Measurements from ENCODE around the gene APOL4.

The APOL4 gene

DNA sequence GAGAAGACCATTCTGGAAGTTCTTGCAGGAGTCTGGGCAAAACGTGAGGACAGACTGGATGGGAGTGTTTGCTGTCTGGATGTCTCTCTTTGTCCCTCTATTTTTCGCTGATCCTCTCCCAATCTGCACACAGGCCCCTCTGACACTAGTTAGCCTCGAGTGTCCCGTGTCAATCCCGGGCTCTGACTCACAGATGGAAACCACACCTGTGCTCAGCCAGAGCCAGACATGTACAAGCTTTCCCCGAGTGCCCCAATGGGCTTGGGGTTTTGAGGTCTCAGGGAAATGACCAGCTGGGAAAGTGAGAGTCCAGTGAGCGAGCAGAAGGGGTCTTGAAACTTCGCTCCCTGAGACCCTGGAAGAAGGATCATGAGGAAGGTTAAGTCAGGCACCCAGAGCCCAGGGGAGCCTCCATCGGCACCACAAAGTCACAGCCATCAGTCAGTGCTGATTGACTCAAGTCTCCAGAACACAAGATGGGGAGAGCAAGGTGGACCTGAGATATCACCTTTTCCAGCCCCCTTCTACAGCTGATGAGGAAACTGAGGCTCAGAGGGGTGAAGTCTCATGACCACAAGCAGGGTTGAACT is 23.8 kb upstream of the APOL4 start:
- in situ Hi-C loops (cut with MboI; ENCODE audit: low pct_unique_long_range_greater_than_20kb, low sequenced_read_pairs, unreplicated experiment): no loop called here
- no peak for DNase-seq (ENCODE audit: low spot score)
- TF ChIP-seq, protein P1, sequence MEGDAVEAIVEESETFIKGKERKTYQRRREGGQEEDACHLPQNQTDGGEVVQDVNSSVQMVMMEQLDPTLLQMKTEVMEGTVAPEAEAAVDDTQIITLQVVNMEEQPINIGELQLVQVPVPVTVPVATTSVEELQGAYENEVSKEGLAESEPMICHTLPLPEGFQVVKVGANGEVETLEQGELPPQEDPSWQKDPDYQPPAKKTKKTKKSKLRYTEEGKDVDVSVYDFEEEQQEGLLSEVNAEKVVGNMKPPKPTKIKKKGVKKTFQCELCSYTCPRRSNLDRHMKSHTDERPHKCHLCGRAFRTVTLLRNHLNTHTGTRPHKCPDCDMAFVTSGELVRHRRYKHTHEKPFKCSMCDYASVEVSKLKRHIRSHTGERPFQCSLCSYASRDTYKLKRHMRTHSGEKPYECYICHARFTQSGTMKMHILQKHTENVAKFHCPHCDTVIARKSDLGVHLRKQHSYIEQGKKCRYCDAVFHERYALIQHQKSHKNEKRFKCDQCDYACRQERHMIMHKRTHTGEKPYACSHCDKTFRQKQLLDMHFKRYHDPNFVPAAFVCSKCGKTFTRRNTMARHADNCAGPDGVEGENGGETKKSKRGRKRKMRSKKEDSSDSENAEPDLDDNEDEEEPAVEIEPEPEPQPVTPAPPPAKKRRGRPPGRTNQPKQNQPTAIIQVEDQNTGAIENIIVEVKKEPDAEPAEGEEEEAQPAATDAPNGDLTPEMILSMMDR (IDR thresholded peaks at IDR 0.05; ENCODE audit: extremely low read depth, insufficient read depth, missing control alignments): no peak

DNA sequence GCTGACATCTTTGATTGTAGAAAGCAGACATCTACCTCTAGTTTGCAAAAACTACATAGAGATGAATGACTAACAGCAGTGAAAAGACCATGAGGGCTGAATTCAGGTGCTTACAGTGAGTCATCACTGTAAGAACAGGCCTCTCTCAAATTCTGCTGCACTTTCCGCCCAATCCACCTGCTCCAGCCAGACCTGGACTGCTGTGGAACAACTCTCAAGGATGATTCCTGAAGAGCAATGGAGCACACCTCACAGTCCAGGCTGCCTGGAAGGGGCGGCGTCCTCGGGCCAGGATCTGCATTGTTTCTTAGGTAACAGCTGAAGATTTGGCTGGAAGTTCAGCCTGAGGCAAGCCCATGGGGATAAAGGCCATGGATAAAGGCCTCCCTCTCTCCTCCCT is 22.6 kb upstream of the APOL4 start:
- no peak for DNase-seq (ENCODE audit: low spot score)
- in situ Hi-C loops (cut with MboI; ENCODE audit: low pct_unique_long_range_greater_than_20kb, low sequenced_read_pairs, unreplicated experiment): no loop called here
- TF ChIP-seq, protein P1 (IDR thresholded peaks at IDR 0.05; ENCODE audit: extremely low read depth, insufficient read depth, missing control alignments): no peak

DNA sequence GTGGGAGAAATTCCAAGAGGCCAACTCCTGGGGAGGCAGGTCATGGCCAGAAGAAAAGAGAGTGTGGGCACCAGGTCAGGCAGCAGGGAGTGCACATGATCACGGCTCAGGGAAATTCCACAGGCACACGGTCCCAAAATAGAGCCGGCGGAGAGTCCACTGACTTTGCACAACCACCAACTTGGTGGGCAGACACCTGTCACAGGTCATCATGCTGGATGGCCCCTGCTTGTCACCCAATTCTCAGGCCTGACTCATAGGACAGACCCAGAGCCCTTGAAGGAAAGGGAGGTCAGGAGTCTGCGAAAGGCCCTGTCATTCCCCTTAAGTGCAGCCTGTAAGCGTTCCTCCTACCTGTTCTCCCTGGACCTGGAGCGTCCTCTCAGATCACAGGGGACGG is 21.9 kb upstream of the APOL4 start:
- in situ Hi-C loops (cut with MboI; ENCODE audit: low pct_unique_long_range_greater_than_20kb, low sequenced_read_pairs, unreplicated experiment): no loop called here
- DNase-seq (ENCODE audit: low spot score): no peak
- TF ChIP-seq, protein P1 (IDR thresholded peaks at IDR 0.05; ENCODE audit: extremely low read depth, insufficient read depth, missing control alignments): no peak

DNA sequence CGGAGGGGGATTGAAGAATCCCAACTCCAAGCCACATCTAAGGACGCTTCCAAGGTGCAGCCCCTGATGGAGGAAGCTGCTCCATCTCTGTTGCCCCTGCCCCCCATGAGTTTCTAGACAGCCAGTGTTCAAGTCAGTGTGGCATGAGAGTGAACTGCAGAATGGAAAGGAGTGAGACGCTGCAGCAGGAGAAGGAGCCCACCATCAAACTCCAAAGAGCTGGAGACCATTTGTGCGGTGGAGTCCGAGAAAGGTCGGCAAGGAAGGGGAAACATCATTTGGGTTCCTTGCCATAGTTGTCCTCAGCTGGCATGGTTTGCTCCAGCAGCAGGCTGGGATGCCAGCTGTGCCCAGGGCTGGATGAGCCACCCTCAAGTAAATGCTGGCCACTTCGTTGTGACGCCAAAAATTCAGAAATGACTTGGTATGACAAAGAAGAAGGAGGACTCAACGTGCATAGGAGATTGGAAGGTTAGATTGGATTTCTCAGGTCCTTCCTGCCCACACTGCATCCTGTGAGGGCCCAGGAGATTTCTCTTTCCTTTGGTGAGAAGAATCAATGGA is 21.4 kb upstream of the APOL4 start:
- in situ Hi-C loops (cut with MboI; ENCODE audit: low pct_unique_long_range_greater_than_20kb, low sequenced_read_pairs, unreplicated experiment): no loop called here
- TF ChIP-seq, protein P1 (IDR thresholded peaks at IDR 0.05; ENCODE audit: extremely low read depth, insufficient read depth, missing control alignments): no peak
- DNase-seq (ENCODE audit: low spot score): no peak

DNA sequence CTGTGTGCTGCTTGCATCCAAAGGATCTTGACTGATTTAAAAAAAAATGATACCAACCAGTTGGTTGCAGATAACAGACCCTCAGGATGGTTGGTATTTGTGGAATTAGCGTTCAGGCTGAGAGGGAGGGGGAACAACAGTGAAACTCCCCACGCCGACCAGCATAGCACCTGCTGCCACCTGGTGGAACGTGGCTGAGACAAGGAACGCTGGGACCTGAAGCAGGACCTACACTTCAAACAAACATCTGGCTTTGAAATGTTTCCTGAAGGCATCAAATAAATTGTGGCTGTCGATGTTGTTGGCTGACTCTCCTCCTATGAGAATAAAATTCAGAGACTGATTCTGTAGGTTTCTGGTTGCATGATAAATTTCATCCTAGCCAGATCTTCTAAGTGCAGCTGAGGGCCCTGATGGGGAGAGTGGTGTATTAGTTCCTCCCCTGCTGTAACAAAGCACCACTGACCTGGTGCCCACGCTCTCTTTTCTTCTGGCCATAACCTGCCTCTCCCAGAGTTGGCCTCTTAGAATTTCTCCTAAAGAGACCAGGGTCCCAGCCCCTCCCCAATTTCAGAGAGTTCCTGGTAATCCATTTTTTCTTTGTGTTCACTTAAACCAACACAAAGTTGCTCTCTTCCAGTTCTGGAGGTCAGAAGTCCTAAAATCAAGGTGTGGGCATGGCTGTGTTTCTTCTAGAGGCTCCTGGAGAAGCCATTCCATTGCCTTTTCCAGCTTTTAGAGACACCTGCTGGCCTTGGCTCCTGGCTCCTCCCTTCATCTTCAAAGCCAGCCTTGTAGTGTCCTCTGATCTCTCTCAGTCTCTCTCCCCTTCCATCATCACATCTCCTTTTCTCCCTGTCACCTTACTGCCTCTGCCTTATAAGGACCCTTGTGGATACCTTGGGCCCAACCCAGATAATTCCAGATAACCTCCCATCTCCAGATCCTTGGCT is 20.5 kb upstream of the APOL4 start:
- DNase-seq (ENCODE audit: low spot score): peak; percentile 44
- in situ Hi-C loops (cut with MboI; ENCODE audit: low pct_unique_long_range_greater_than_20kb, low sequenced_read_pairs, unreplicated experiment): no loop called here
- TF ChIP-seq, protein P1 (IDR thresholded peaks at IDR 0.05; ENCODE audit: extremely low read depth, insufficient read depth, missing control alignments): peak; percentile 80

DNA sequence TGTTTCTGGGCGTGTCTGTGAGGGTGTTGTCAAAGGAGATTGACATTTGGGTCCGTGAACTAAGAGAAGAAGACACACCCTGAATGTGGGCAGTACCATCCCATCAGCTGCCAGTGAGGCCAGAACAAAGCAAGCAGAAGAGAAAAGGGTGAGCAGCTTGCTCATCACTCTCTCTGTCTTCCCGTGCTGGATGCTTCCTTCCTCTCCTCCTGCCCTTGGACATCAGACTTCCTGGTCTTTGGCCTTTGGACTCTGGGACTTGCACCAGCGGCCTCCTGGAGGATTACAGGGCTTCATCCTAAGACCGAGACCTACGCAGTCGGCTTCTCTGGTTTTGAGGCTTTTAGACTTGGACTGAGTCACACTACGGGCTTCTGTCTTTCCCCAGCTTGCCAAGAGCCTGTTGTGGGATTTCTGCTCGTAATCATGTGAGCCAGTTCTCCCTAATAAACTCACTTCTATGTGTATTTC is 18.9 kb upstream of the APOL4 start:
- in situ Hi-C loops (cut with MboI; ENCODE audit: low pct_unique_long_range_greater_than_20kb, low sequenced_read_pairs, unreplicated experiment): no loop called here
- DNase-seq (ENCODE audit: low spot score): no peak
- TF ChIP-seq, protein P1 (IDR thresholded peaks at IDR 0.05; ENCODE audit: extremely low read depth, insufficient read depth, missing control alignments): no peak

Data from GM13977 (cell line).